HT-29 (cell line): ENCODE results near the gene FEZF2. TPM values are rescaled to one million over a fixed set of nuclear protein-coding genes. Genes with fewer than 3 reads are reported as not detected.

Source experiments
- DNase-seq: peaks from one replicate; pipeline ENCODE4 v3.0.0-alpha.2; 2015; ENCODE audit warnings: low spot score
- total RNA-seq: library from RNA; depleted of rRNA; stranded (reverse); fragments of >200 nt; shearing (Covaris generic); gene quantifications from 2 replicates; pipeline ENCODE4 v1.2.3, GENCODE V29; 2014

Gene FEZF2
- total RNA-seq, 1 experiment from 2014 or later: not detected

DNA sequence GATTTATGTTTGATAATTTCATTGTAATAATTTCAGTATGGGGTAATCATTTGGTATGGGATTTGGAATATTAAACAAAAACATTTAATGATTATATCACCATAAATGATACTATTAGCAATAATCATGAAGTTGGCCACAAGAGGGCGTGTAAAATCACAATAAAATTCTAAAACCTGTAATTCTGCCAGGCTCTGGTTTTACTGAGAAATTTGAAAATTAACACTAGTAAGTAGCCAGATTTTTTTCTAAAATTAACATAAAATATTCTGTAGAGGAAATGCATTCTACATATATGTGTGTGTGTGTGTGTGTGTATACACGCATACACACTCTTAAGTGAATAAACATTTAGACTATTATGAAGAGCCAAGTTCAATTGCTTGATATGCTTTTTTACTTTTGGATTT, 40.5 kb downstream of the FEZF2 start:
- DNase-seq: peak; percentile 26

DNA sequence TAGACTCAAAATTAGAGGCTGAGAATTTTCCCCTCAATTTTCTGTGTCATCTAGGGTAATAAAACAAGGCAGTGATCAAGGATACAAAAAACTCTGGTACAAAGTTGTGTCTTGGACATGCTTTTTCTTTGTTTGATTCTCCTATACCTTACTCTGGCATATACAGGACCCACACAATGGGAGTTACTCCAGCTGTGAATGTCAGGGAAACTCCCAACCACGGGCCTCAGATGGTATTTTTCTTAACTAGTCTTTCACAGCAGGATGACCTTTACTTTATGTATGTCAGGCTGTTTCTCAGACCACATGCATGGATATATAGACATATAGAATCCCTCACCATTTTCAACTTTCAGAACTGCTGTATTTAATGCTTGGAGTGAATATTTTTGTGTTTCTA, 41.3 kb downstream of the FEZF2 start:
- DNase-seq: no peak

DNA sequence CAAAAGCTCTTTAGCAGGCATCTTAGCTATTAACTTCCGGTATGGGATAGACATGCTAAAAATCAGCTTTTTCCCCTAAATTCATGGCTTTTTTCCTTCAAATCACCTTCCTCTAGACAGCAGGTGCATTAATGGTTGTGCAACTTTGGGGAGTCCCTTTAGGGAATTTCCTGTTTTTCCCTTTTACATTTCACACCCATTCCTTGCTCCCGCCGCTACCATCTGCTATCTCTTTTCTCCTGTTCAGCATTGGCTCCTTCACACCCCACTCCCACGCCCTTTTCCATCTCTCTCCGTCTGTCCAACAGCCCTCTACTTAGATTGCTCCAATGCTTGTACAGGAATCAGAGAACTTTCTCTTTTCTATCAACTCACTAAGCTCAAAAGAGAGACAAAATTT, 43.4 kb downstream of the FEZF2 start:
- no peak for DNase-seq

DNA sequence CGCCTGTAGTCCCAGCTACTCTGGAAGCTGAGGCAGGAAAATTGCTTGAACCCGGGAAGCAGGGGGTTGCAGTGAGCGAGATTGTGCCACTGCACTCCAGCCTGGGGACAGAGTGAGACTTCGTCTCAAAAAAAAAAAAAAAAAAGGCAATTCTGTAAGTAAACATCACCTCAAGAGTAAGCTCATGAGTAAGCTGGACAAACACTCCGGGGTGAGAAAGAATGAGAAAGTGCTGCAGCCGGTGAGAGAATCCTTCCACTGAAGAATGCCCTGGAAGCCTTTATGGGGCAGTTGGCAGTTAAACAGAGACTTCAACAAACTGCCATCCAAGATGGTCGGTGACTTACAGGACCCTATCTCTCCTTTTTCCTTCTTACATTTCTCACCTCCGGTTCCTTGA, 47.5 kb downstream of the FEZF2 start:
- DNase-seq: no peak

DNA sequence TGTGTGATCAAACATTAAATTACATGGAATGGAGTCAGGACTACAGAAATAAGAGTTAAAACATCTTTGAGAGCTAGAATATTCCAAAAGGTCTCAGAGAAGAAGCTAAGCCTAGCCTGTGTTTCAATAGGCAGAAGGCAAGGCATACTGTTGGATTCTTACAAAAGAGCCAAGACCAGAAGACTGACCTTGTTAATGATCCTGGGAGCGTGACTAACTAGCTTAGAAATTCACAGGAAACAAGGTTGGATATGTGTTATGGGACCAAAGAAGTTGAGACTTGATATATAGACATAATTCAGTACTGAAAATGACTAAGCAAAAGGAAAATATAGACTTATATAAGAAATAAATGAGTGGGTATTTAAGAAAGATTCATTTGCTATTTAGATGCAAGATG, 50.1 kb downstream of the FEZF2 start:
- no peak for DNase-seq
